Ishikawa (cell line): ENCODE results near the gene TADA3.

ENCODE experiments used
- CEBPB ChIP-seq: IDR thresholded peaks from 2 replicates; pipeline ENCODE4 v1.6.1; 2012
- CREB1 ChIP-seq: IDR thresholded peaks from 2 replicates; pipeline ENCODE4 v1.6.1; 2012; ENCODE audit warnings: low read depth
- EGR1 ChIP-seq: IDR thresholded peaks from 2 replicates; pipeline ENCODE4 v1.6.1; 2012
- EP300 ChIP-seq: IDR thresholded peaks from 2 replicates; pipeline ENCODE4 v1.6.1; 2012; ENCODE audit warnings: borderline replicate concordance
- FOXM1 ChIP-seq: IDR thresholded peaks from 2 replicates; pipeline ENCODE4 v1.6.1; 2012; ENCODE audit warnings: low read depth, borderline replicate concordance
- NFIC ChIP-seq: IDR thresholded peaks from 2 replicates; pipeline ENCODE4 v1.6.1; 2012
- RAD21 ChIP-seq: IDR thresholded peaks from 2 replicates; pipeline ENCODE4 v1.6.1; 2012; ENCODE audit warnings: low read depth
- TAF1 ChIP-seq: IDR thresholded peaks from 2 replicates; pipeline ENCODE4 v1.6.1; 2012; ENCODE audit warnings: low read depth, mild to moderate bottlenecking
- TCF12 ChIP-seq: IDR thresholded peaks from 2 replicates; pipeline ENCODE4 v1.6.1; 2012; ENCODE audit warnings: low read depth
- TEAD4 ChIP-seq: IDR thresholded peaks from 2 replicates; pipeline ENCODE4 v1.6.1; 2012
- YY1 ChIP-seq: IDR thresholded peaks from 2 replicates; pipeline ENCODE4 v1.6.1; 2012; ENCODE audit warnings: low read depth
- ZBTB7A ChIP-seq: IDR thresholded peaks from 2 replicates; pipeline ENCODE4 v1.6.1; 2012; ENCODE audit warnings: low read depth
- TF ChIP-seq, protein P1 (sequence below): IDR thresholded peaks from 2 replicates; pipeline ENCODE4 v1.6.1; 2012
- TF ChIP-seq, protein P2 (sequence below): IDR thresholded peaks from 2 replicates; pipeline ENCODE4 v1.6.1; 2012; ENCODE audit warnings: low read depth, mild to moderate bottlenecking
- TF ChIP-seq, protein P3 (sequence below): IDR thresholded peaks from 2 replicates; pipeline ENCODE4 v1.6.1; 2012

The TADA3 gene

DNA sequence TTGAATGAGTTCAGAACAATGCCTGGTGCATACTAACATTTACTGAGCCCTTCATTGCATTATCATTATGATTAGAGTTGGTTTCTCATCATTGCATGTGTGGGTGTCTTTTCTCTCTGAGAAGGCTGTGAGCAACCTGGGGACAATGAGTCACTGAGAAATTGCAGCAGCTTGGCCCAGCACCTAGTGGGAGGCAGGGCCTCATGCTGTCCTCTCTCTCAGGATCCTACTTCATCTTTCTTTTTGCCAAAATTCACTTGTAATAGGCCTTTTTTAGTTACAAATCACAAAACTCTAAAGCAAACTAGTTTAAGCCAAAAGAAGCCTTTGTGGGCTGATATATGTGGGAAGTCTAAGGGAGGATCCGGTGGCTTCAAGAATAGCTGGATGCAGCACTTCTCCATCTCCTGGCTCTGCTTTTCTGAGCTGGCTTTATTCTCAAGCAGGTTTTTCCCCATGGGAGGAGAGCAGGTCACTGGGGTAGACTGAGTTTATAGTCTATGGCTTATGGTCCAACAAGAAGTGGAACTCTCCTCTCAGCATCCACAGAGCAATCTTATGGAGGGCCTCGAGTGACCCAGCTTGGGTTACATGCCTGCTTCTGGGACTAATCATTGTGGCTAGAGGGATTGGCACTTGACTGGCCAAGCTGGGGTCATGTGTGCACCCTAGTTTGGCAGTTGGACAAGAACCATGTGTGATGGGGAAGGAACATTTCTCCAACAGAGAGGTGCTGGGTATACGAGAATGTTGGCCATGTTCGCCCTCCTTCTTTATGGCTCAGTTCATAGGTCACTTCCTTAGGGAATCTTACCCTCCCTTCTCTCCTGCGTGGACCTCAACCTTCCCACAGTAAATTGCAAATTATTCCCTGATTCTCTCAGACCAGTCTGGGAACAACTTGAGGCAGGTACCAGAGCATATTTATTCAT, 13.9 kb downstream of the TADA3 start:
- no peak for TF ChIP-seq TAF1
- TF ChIP-seq TCF12, result no peak
- TF ChIP-seq TEAD4, result no peak
- no peak for TF ChIP-seq CREB1
- TF ChIP-seq EP300, result no peak
- TF ChIP-seq, protein P1, sequence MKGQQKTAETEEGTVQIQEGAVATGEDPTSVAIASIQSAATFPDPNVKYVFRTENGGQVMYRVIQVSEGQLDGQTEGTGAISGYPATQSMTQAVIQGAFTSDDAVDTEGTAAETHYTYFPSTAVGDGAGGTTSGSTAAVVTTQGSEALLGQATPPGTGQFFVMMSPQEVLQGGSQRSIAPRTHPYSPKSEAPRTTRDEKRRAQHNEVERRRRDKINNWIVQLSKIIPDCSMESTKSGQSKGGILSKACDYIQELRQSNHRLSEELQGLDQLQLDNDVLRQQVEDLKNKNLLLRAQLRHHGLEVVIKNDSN, result no peak
- no peak for TF ChIP-seq RAD21
- TF ChIP-seq, protein P2, sequence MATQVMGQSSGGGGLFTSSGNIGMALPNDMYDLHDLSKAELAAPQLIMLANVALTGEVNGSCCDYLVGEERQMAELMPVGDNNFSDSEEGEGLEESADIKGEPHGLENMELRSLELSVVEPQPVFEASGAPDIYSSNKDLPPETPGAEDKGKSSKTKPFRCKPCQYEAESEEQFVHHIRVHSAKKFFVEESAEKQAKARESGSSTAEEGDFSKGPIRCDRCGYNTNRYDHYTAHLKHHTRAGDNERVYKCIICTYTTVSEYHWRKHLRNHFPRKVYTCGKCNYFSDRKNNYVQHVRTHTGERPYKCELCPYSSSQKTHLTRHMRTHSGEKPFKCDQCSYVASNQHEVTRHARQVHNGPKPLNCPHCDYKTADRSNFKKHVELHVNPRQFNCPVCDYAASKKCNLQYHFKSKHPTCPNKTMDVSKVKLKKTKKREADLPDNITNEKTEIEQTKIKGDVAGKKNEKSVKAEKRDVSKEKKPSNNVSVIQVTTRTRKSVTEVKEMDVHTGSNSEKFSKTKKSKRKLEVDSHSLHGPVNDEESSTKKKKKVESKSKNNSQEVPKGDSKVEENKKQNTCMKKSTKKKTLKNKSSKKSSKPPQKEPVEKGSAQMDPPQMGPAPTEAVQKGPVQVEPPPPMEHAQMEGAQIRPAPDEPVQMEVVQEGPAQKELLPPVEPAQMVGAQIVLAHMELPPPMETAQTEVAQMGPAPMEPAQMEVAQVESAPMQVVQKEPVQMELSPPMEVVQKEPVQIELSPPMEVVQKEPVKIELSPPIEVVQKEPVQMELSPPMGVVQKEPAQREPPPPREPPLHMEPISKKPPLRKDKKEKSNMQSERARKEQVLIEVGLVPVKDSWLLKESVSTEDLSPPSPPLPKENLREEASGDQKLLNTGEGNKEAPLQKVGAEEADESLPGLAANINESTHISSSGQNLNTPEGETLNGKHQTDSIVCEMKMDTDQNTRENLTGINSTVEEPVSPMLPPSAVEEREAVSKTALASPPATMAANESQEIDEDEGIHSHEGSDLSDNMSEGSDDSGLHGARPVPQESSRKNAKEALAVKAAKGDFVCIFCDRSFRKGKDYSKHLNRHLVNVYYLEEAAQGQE, result no peak
- TF ChIP-seq YY1, result no peak
- no peak for TF ChIP-seq CEBPB
- TF ChIP-seq EGR1, result no peak
- TF ChIP-seq NFIC, result no peak
- TF ChIP-seq, protein P3, sequence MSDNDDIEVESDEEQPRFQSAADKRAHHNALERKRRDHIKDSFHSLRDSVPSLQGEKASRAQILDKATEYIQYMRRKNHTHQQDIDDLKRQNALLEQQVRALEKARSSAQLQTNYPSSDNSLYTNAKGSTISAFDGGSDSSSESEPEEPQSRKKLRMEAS, result no peak
- no peak for TF ChIP-seq ZBTB7A
- no peak for TF ChIP-seq FOXM1

DNA sequence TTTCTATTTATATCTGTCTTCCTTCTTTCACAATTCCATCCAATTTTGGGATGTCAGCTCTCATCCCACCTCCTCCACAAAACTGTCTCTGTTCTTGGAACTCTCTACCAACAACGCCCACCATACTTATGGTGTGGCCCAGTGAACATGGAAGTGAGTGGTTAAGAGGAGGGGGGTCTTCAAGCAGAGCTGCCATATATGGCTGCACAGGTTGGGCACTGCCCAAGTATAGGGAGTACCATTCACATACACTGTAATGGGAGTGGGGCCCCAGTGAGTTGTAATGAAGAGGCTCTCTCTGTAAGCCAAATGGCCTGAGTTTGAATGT, 14.6 kb downstream of the TADA3 start:
- no peak for TF ChIP-seq CREB1
- no peak for TF ChIP-seq TCF12
- TF ChIP-seq FOXM1, result no peak
- TF ChIP-seq, protein P1, result no peak
- TF ChIP-seq, protein P3, result no peak
- TF ChIP-seq TEAD4, result no peak
- no peak for TF ChIP-seq EGR1
- no peak for TF ChIP-seq TAF1
- no peak for TF ChIP-seq RAD21
- no peak for TF ChIP-seq YY1
- TF ChIP-seq NFIC, result no peak
- TF ChIP-seq CEBPB, result no peak
- no peak for TF ChIP-seq ZBTB7A
- TF ChIP-seq, protein P2, result no peak
- TF ChIP-seq EP300, result no peak

DNA sequence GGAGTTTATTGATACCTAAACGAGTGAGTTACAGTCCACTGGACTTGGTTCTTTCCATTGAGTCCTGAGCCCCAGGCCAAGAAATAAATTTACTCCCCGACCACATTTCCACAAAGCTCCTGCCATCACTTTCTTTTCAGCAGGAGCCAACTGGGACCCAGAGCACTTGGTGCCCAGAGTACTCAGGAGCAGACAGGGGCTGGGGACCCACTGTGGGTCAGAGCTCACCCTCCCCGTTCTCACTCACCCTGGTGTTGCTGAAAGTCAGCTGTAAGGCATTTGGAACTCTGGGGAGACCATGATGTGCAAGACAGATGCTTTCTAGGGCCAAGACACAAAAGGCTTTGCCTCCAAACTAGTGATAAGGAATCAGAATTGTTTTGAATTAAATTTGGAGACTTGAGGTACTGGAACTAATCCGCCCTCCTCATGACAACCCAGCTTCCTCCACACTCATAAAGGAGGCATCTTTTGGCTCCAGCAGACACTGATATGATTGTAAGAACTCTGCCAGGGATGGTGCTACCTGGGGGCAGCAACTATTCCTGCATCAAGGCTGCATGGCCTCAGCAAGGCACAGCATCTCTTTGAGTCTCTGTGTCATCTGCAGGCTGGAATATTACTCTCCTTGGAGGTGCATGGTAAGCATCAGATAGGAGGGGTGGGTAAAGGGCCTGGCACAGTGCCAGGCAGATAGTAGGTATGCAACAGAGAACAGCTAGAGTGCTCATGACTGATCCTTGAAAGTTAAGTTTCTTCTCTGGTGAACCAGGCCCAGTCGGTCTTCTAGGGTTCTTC, 15.2 kb downstream of the TADA3 start:
- no peak for TF ChIP-seq EGR1
- TF ChIP-seq, protein P2, result no peak
- no peak for TF ChIP-seq FOXM1
- no peak for TF ChIP-seq CEBPB
- TF ChIP-seq YY1, result no peak
- no peak for TF ChIP-seq ZBTB7A
- TF ChIP-seq, protein P1, result no peak
- no peak for TF ChIP-seq EP300
- TF ChIP-seq TEAD4, result no peak
- no peak for TF ChIP-seq CREB1
- TF ChIP-seq NFIC, result no peak
